Stimulated activated naive CD4-positive, alpha-beta T cell treated with Interleukin-2 at 50 U/mL for 16 hours (primary cell): ENCODE measurements around the gene PNMA6F.
"Not testable (repeated sequence)": the region's sequence is repeated elsewhere in the genome, so short reads cannot be mapped to it uniquely, and the experiment has no call there.

Experiments
- DNase-seq: peaks from one replicate; lab custom pipeline; 2025; lab: John Stamatoyannopoulos, UW

Gene PNMA6F

GRCh38 chrX:153334654-153335295 is 13.2 kb upstream of the PNMA6F start:
- peak; percentile 2 for DNase-seq

GRCh38 chrX:153333821-153334653 is 12.5 kb upstream of the PNMA6F start, which contains the start of gene ZNF275:
Gene ZNF275, plus strand, starts transcription at chrX:153334153. Its CDS starts 2,527 bp downstream, at chrX:153336680.
- peak; percentile 77 for DNase-seq

- no peak for DNase-seq
These were observed 11.7 kb upstream of the PNMA6F start for GRCh38 chrX:153333266-153333665.

- DNase-seq, result no peak
These were observed 6.0 kb upstream of the PNMA6F start for GRCh38 chrX:153327561-153327960.

- no peak for DNase-seq
These were observed 897 bp downstream of the PNMA6F start for GRCh38 chrX:153320555-153321184.

- not testable (repeated sequence) for DNase-seq
These were observed 1.5 kb downstream of the PNMA6F start for GRCh38 chrX:153320047-153320443.

- no peak for DNase-seq
These were observed 2.1 kb downstream of the PNMA6F start for GRCh38 chrX:153319295-153320046.

- DNase-seq, result no peak
These were observed 2.8 kb downstream of the PNMA6F start for GRCh38 chrX:153318811-153319210.

- DNase-seq, result no peak
These were observed 3.4 kb downstream of the PNMA6F start for GRCh38 chrX:153317996-153318722.

- no peak for DNase-seq
These were observed 4.3 kb downstream of the PNMA6F start for GRCh38 chrX:153317306-153317705.

- no peak for DNase-seq
These were observed 8.7 kb downstream of the PNMA6F start for GRCh38 chrX:153312842-153313241.

GRCh38 chrX:153312041-153312440 is 9.5 kb downstream of the PNMA6F start:
- DNase-seq, result no peak

- no peak for DNase-seq
These were observed 10.7 kb downstream of the PNMA6F start for GRCh38 chrX:153310901-153311300.

GRCh38 chrX:153307276-153308178 is 14.0 kb downstream of the PNMA6F start:
- no peak for DNase-seq

- DNase-seq, result no peak
These were observed 14.9 kb downstream of the PNMA6F start for GRCh38 chrX:153306527-153307115.

GRCh38 chrX:153305972-153306371 is 15.6 kb downstream of the PNMA6F start:
- no peak for DNase-seq

- DNase-seq, result no peak
These were observed 16.4 kb downstream of the PNMA6F start for GRCh38 chrX:153304988-153305736.

- no peak for DNase-seq
These were observed 18.0 kb downstream of the PNMA6F start for GRCh38 chrX:153303276-153304262.
